GM23338 (cell line): Measurements from ENCODE around the gene SLC35A3. TPM values are rescaled to one million over a fixed set of nuclear protein-coding genes. Genes with fewer than 3 reads are reported as not detected.

Source experiments
- ATAC-seq: fragments of 200-7000 bp; cut with Tn5 transposase; 3 replicates; pipeline ENCODE4 v1.9.1; 2020
- DNase-seq: peaks from one replicate; pipeline ENCODE4 v3.0.0-alpha.2; 2015; ENCODE audit warnings: low spot score
- H2AFZ ChIP-seq: fragments of 200-600 bp; sonication (generic); 2 replicates; pipeline ENCODE4 v1.8.0; 2016; ENCODE audit warnings: antibody characterized with exemption, mild to moderate bottlenecking, moderate library complexity
- H3F3A ChIP-seq: fragments of 200-600 bp; sonication (generic); replicated peaks from 2 replicates; pipeline ENCODE4 v1.8.0; 2017; ENCODE audit warnings: antibody characterized with exemption, mixed run types, low read depth
- H3K27ac ChIP-seq: fragments of 200-600 bp; sonication (generic); 2 replicates; pipeline ENCODE4 v1.6.1; 2016; ENCODE audit warnings: low read depth
- H3K27me3 ChIP-seq: fragments of 200-600 bp; sonication (generic); 2 replicates; pipeline ENCODE4 v1.8.0; 2016; ENCODE audit warnings: mild to moderate bottlenecking, mixed run types, moderate library complexity; ENCODE audit not compliant: insufficient read depth
- H3K36me3 ChIP-seq: fragments of 200-600 bp; sonication (generic); 2 replicates; pipeline ENCODE4 v1.8.0; 2016; ENCODE audit warnings: mild to moderate bottlenecking; ENCODE audit not compliant: insufficient read depth
- H3K4me1 ChIP-seq: fragments of 200-600 bp; sonication (generic); 2 replicates; pipeline ENCODE4 v1.8.0; 2016; ENCODE audit warnings: mild to moderate bottlenecking, moderate library complexity; ENCODE audit not compliant: insufficient read depth
- H3K4me2 ChIP-seq: fragments of 200-600 bp; sonication (generic); 2 replicates; pipeline ENCODE4 v1.7.1; 2017; ENCODE audit warnings: mixed run types
- H3K4me3 ChIP-seq: fragments of 200-600 bp; sonication (generic); 2 replicates; pipeline ENCODE4 v1.6.1; 2016; ENCODE audit warnings: mixed run types
- H3K79me2 ChIP-seq: fragments of 200-600 bp; sonication (generic); replicated peaks from 2 replicates; pipeline ENCODE4 v1.8.0; 2017; ENCODE audit warnings: mild to moderate bottlenecking; ENCODE audit not compliant: insufficient read depth
- H3K9me2 ChIP-seq: fragments of 200-600 bp; sonication (generic); 2 replicates; pipeline ENCODE4 v1.8.0; 2017; ENCODE audit not compliant: insufficient read depth
- H4K20me1 ChIP-seq: fragments of 200-600 bp; sonication (generic); replicated peaks from 2 replicates; pipeline ENCODE4 v1.8.0; 2017; ENCODE audit warnings: mild to moderate bottlenecking; ENCODE audit not compliant: insufficient read depth
- H3K27ac Mint-ChIP-seq: 2 replicates; pipeline ENCODE4 v1.8.0; 2020; ENCODE audit warnings: inconsistent platforms, mild to moderate bottlenecking, moderate library complexity, mixed read lengths
- H3K27me3 Mint-ChIP-seq: 3 replicates; pipeline ENCODE4 v1.8.0; 2022; ENCODE audit warnings: low read depth, mild to moderate bottlenecking, moderate library complexity, mixed read lengths, inconsistent platforms; ENCODE audit not compliant: insufficient read depth, poor library complexity
- H3K36me3 Mint-ChIP-seq: 3 replicates; pipeline ENCODE4 v1.8.0; 2021; ENCODE audit warnings: low read depth, mild to moderate bottlenecking, inconsistent platforms, moderate library complexity, mixed read lengths
- H3K4me1 Mint-ChIP-seq: 3 replicates; pipeline ENCODE4 v1.8.0; 2020; ENCODE audit warnings: mild to moderate bottlenecking, inconsistent platforms, mixed read lengths
- H3K4me3 Mint-ChIP-seq: 3 replicates; pipeline ENCODE4 v1.8.0; 2021; ENCODE audit warnings: moderate library complexity, mild to moderate bottlenecking, inconsistent platforms, mixed read lengths
- H3K9me3 Mint-ChIP-seq: 3 replicates; pipeline ENCODE4 v1.8.0; 2020; ENCODE audit warnings: moderate library complexity, mild to moderate bottlenecking, inconsistent platforms, mixed read lengths
- EZH2 ChIP-seq: fragments of 200-600 bp; sonication (generic); IDR thresholded peaks from one replicate; pipeline ENCODE4 v1.8.0; 2017; ENCODE audit warnings: antibody characterized with exemption, mild to moderate bottlenecking, low read depth; ENCODE audit not compliant: unreplicated experiment
- POLR2AphosphoS5 ChIP-seq: IDR thresholded peaks from 2 replicates; pipeline ENCODE4 v1.6.1; 2016; ENCODE audit warnings: antibody characterized with exemption, low read depth
- STAT1 ChIP-seq: IDR thresholded peaks from one replicate; pipeline ENCODE4 v1.6.1; 2016; ENCODE audit warnings: antibody characterized with exemption; ENCODE audit not compliant: unreplicated experiment
- ZNF331 ChIP-seq: fragments of 250-450 bp; sonication (Bioruptor Pico); IDR thresholded peaks from 2 replicates; pipeline ENCODE4 v1.5.0; 2020; ENCODE audit warnings: low read depth, mild to moderate bottlenecking, moderate library complexity
- polyA plus RNA-seq: library from polyadenylated mRNA; unstranded; fragments of >200 nt; fragmentation: Nextera tagmentation; extraction: Ambion mirVana; gene quantifications from 2 replicates; pipeline ENCODE4 v1.2.1, GENCODE V29; 2016
- total RNA-seq: library from RNA; depleted of rRNA; stranded (reverse); fragments of >200 nt; shearing (Covaris generic); gene quantifications from 2 replicates; pipeline ENCODE4 v1.2.3, GENCODE V29; 2014
- TF ChIP-seq, protein P1 (sequence below): IDR thresholded peaks from 2 replicates; pipeline ENCODE4 v1.6.1; 2016; ENCODE audit warnings: antibody characterized with exemption
- TF ChIP-seq, protein P2 (sequence below): fragments of 250-450 bp; sonication (Bioruptor Pico); IDR thresholded peaks from 2 replicates; pipeline ENCODE4 v1.5.0; 2020; ENCODE audit warnings: mild to moderate bottlenecking, moderate library complexity
- TF ChIP-seq, protein P3 (sequence below): IDR thresholded peaks from one replicate; pipeline ENCODE4 v1.6.1; 2018; ENCODE audit warnings: antibody characterized with exemption; ENCODE audit not compliant: unreplicated experiment

Gene SLC35A3
- total and polyA plus RNA-seq, 2 experiments from 2014 or later = 7.6 to 27.2 TPM

DNA sequence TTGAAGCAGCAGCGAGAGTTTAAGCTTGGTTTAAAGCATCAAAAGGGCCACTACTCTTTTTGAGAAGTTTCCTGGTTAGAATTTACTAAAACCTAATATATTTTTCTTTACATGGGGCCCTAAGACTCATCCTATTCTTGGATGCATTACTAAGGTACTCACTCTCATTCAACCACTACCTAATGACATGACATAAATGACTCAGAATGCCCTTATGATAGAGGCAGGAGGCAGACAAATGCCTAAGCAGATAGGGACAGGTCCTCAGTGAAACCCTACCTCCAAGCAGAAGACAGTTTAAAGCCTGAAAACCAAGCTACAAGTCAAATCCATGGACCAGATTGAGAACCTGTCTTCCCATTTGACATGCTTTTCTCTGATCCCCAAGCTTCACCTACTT, 34.3 kb upstream of the SLC35A3 start:
- ATAC-seq (no peak), DNase-seq (no peak)
- H3K9me3 Mint-ChIP-seq = peaks cover 7% of the 10 kb centered on the region
- H3K27ac Mint-ChIP-seq = no peak overlapping the region
- H2AFZ ChIP-seq = no peak overlapping the region
- H3K36me3 ChIP-seq = no peaks in the 10 kb centered on the region
- H3K4me3 Mint-ChIP-seq = no peak overlapping the region
- H3K27me3 Mint-ChIP-seq = peaks cover 7% of the 10 kb centered on the region
- H3K4me1 ChIP-seq = no peaks in the 10 kb centered on the region
- no peaks in the 10 kb centered on the region for H3K4me1 Mint-ChIP-seq
- no peak overlapping the region for H3K4me3 ChIP-seq
- H4K20me1 ChIP-seq = no peaks in the 10 kb centered on the region
- no peaks in the 10 kb centered on the region for H3K27me3 ChIP-seq
- H3K4me2 ChIP-seq = no peak overlapping the region
- H3K36me3 Mint-ChIP-seq = peaks cover 3% of the 10 kb centered on the region; the same call in 1 of the 3 replicates
- H3K9me2 ChIP-seq = no peaks in the 10 kb centered on the region
- H3K27ac ChIP-seq = no peak overlapping the region
- TF ChIP-seq ZNF331 (no peak), EZH2 (no peak)
- TF ChIP-seq, protein P1, sequence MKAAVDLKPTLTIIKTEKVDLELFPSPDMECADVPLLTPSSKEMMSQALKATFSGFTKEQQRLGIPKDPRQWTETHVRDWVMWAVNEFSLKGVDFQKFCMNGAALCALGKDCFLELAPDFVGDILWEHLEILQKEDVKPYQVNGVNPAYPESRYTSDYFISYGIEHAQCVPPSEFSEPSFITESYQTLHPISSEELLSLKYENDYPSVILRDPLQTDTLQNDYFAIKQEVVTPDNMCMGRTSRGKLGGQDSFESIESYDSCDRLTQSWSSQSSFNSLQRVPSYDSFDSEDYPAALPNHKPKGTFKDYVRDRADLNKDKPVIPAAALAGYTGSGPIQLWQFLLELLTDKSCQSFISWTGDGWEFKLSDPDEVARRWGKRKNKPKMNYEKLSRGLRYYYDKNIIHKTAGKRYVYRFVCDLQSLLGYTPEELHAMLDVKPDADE = no peak
- H3F3A ChIP-seq = no peaks in the 10 kb centered on the region
- no peaks in the 10 kb centered on the region for H3K79me2 ChIP-seq

DNA sequence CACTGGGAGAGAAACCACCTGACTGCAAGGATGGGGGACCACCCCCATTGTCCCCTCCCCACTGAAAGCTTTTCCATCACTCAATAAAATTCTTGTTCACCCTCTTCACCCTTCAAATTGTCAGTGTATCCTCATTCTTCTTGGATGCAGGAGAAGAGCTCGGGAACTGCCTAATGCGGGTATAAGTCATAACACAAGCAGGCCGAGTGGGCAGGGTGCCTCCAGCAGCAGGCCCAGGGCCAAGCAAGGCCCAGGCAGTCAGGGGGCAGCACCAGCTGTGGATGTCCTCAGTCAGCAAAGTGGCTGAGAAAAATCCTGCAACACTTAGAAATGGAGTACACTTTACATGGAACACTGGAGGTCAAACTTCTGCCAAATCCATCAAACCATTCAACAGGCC, 33.7 kb upstream of the SLC35A3 start:
- H3K36me3 ChIP-seq = no peaks in the 10 kb centered on the region
- H3K4me1 Mint-ChIP-seq = no peaks in the 10 kb centered on the region
- H3K9me3 Mint-ChIP-seq = peaks cover 7% of the 10 kb centered on the region
- ATAC-seq (no peak), DNase-seq (no peak)
- no peaks in the 10 kb centered on the region for H3K79me2 ChIP-seq
- no peaks in the 10 kb centered on the region for H3F3A ChIP-seq
- H2AFZ ChIP-seq = no peak overlapping the region
- no peak overlapping the region for H3K27ac Mint-ChIP-seq
- H3K4me3 ChIP-seq = no peak overlapping the region
- H4K20me1 ChIP-seq = no peaks in the 10 kb centered on the region
- no peak overlapping the region for H3K27ac ChIP-seq
- peaks cover 7% of the 10 kb centered on the region for H3K27me3 Mint-ChIP-seq
- H3K36me3 Mint-ChIP-seq = peaks cover 3% of the 10 kb centered on the region; the same call in 1 of the 3 replicates
- no peak for TF ChIP-seq POLR2AphosphoS5
- TF ChIP-seq, protein P2, sequence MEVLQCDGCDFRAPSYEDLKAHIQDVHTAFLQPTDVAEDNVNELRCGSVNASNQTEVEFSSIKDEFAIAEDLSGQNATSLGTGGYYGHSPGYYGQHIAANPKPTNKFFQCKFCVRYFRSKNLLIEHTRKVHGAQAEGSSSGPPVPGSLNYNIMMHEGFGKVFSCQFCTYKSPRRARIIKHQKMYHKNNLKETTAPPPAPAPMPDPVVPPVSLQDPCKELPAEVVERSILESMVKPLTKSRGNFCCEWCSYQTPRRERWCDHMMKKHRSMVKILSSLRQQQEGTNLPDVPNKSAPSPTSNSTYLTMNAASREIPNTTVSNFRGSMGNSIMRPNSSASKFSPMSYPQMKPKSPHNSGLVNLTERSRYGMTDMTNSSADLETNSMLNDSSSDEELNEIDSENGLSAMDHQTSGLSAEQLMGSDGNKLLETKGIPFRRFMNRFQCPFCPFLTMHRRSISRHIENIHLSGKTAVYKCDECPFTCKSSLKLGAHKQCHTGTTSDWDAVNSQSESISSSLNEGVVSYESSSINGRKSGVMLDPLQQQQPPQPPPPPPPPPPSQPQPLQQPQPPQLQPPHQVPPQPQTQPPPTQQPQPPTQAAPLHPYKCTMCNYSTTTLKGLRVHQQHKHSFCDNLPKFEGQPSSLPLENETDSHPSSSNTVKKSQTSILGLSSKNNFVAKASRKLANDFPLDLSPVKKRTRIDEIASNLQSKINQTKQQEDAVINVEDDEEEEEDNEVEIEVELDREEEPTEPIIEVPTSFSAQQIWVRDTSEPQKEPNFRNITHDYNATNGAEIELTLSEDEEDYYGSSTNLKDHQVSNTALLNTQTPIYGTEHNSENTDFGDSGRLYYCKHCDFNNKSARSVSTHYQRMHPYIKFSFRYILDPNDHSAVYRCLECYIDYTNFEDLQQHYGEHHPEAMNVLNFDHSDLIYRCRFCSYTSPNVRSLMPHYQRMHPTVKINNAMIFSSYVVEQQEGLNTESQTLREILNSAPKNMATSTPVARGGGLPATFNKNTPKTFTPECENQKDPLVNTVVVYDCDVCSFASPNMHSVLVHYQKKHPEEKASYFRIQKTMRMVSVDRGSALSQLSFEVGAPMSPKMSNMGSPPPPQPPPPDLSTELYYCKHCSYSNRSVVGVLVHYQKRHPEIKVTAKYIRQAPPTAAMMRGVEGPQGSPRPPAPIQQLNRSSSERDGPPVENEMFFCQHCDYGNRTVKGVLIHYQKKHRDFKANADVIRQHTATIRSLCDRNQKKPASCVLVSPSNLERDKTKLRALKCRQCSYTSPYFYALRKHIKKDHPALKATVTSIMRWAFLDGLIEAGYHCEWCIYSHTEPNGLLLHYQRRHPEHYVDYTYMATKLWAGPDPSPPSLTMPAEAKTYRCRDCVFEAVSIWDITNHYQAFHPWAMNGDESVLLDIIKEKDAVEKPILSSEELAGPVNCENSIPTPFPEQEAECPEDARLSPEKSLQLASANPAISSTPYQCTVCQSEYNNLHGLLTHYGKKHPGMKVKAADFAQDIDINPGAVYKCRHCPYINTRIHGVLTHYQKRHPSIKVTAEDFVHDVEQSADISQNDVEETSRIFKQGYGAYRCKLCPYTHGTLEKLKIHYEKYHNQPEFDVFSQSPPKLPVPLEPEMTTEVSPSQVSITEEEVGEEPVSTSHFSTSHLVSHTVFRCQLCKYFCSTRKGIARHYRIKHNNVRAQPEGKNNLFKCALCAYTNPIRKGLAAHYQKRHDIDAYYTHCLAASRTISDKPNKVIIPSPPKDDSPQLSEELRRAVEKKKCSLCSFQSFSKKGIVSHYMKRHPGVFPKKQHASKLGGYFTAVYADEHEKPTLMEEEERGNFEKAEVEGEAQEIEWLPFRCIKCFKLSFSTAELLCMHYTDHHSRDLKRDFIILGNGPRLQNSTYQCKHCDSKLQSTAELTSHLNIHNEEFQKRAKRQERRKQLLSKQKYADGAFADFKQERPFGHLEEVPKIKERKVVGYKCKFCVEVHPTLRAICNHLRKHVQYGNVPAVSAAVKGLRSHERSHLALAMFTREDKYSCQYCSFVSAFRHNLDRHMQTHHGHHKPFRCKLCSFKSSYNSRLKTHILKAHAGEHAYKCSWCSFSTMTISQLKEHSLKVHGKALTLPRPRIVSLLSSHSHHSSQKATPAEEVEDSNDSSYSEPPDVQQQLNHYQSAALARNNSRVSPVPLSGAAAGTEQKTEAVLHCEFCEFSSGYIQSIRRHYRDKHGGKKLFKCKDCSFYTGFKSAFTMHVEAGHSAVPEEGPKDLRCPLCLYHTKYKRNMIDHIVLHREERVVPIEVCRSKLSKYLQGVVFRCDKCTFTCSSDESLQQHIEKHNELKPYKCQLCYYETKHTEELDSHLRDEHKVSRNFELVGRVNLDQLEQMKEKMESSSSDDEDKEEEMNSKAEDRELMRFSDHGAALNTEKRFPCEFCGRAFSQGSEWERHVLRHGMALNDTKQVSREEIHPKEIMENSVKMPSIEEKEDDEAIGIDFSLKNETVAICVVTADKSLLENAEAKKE (CRISPR knock-in tag) = no peak
- TF ChIP-seq STAT1 = no peak
- TF ChIP-seq, protein P3, sequence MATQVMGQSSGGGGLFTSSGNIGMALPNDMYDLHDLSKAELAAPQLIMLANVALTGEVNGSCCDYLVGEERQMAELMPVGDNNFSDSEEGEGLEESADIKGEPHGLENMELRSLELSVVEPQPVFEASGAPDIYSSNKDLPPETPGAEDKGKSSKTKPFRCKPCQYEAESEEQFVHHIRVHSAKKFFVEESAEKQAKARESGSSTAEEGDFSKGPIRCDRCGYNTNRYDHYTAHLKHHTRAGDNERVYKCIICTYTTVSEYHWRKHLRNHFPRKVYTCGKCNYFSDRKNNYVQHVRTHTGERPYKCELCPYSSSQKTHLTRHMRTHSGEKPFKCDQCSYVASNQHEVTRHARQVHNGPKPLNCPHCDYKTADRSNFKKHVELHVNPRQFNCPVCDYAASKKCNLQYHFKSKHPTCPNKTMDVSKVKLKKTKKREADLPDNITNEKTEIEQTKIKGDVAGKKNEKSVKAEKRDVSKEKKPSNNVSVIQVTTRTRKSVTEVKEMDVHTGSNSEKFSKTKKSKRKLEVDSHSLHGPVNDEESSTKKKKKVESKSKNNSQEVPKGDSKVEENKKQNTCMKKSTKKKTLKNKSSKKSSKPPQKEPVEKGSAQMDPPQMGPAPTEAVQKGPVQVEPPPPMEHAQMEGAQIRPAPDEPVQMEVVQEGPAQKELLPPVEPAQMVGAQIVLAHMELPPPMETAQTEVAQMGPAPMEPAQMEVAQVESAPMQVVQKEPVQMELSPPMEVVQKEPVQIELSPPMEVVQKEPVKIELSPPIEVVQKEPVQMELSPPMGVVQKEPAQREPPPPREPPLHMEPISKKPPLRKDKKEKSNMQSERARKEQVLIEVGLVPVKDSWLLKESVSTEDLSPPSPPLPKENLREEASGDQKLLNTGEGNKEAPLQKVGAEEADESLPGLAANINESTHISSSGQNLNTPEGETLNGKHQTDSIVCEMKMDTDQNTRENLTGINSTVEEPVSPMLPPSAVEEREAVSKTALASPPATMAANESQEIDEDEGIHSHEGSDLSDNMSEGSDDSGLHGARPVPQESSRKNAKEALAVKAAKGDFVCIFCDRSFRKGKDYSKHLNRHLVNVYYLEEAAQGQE = no peak
- TF ChIP-seq, protein P1 = no peak
- no peak overlapping the region for H3K4me2 ChIP-seq
- H3K4me3 Mint-ChIP-seq = no peak overlapping the region
- H3K9me2 ChIP-seq = no peaks in the 10 kb centered on the region
- H3K27me3 ChIP-seq = no peaks in the 10 kb centered on the region
- no peaks in the 10 kb centered on the region for H3K4me1 ChIP-seq
